AG09319 (cell line): ENCODE results near the gene LRP5.
"Not testable (repeated sequence)": the region's sequence is repeated elsewhere in the genome, so short reads cannot be mapped to it uniquely, and the experiment has no call there.

Source experiments
- DNase-seq: peaks from one replicate; pipeline ENCODE4 v3.0.0-alpha.2; 2010; ENCODE audit warnings: low read depth; ENCODE audit errors: extremely low read depth
- CTCF ChIP-seq: IDR thresholded peaks from 2 replicates; pipeline ENCODE4 v1.5.1; 2011; ENCODE audit warnings: low read depth, mild to moderate bottlenecking, inconsistent platforms, low read length, moderate library complexity

Gene LRP5

GRCh38 chr11:68455485-68455884 lies 143.1 kb downstream of the LRP5 start:
- no peak for DNase-seq
- TF ChIP-seq CTCF: no peak

- DNase-seq: no peak
- no peak for TF ChIP-seq CTCF
These were observed 145.0 kb downstream of the LRP5 start for GRCh38 chr11:68457216-68457897.

- no peak for DNase-seq
- TF ChIP-seq CTCF: no peak
These were observed 145.5 kb downstream of the LRP5 start for GRCh38 chr11:68457898-68458249.

GRCh38 chr11:68458340-68458739 lies 145.9 kb downstream of the LRP5 start:
- not testable (repeated sequence) for DNase-seq

GRCh38 chr11:68459886-68460740 lies 147.7 kb downstream of the LRP5 start:
- TF ChIP-seq CTCF: no peak

GRCh38 chr11:68460741-68461574 lies 148.6 kb downstream of the LRP5 start, which contains the start of gene PPP6R3:
PPP6R3 (plus strand) TSS chr11:68460752; CDS start chr11:68537665, 76,913 bp downstream.
- no peak for DNase-seq
- no peak for TF ChIP-seq CTCF

More at GRCh38 chr11:68459886-68460740, 147.7 kb downstream of the LRP5 start:
- peak; percentile 97 for DNase-seq

GRCh38 chr11:68461575-68461917 lies 149.2 kb downstream of the LRP5 start:
- TF ChIP-seq CTCF: no peak
- DNase-seq: no peak
